Upper lobe of left lung (tissue), 6 donors: ENCODE data around the gene FNIP1. TPM values are rescaled to one million over a fixed set of nuclear protein-coding genes. Genes with fewer than 3 reads are reported as not detected.
"Not testable (repeated sequence)": the region's sequence is repeated elsewhere in the genome, so short reads cannot be mapped to it uniquely, and the experiment has no call there.

ENCODE experiments used
- ATAC-seq, 2 donors: fragments of 200-7000 bp; cut with Tn5 transposase; one replicate each; pipeline ENCODE4 v1.9.1; 2022; ENCODE audit warnings: mild to moderate bottlenecking in 2 of 2, moderate library complexity in 2 of 2; ENCODE audit not compliant: low FRiP score in 2 of 2
- DNase-seq, 2 donors: peaks; one replicate each; pipeline ENCODE4 v3.0.0-alpha.2; 2019 to 2020
- H3K27ac ChIP-seq, 4 donors: fragments of 200-600 bp; sonication (generic); one replicate each; pipeline ENCODE4 v1.5.1; 2016 to 2019
- H3K27me3 ChIP-seq, 4 donors: fragments of 200-600 bp; sonication (generic); one replicate each; pipeline ENCODE4 v1.5.1; 2017 to 2019
- H3K36me3 ChIP-seq, 4 donors: fragments of 200-600 bp; sonication (generic); one replicate each; pipeline ENCODE4 v1.5.1; 2016 to 2019
- H3K4me1 ChIP-seq, 4 donors: fragments of 200-600 bp; sonication (generic); one replicate each; pipeline ENCODE4 v1.5.1; 2018 to 2019
- H3K4me3 ChIP-seq, 4 donors: fragments of 200-600 bp; sonication (generic); one replicate each; pipeline ENCODE4 v1.5.1; 2017 to 2019; ENCODE audit warnings: mild to moderate bottlenecking in 2 of 4, moderate library complexity in 1 of 4
- H3K9me3 ChIP-seq, 4 donors: fragments of 200-600 bp; sonication (generic); one replicate each; pipeline ENCODE4 v1.5.1; 2018 to 2019
- CTCF ChIP-seq, 6 experiments: fragments of 450-650 bp in 4 of 6; fragments of 200-600 bp in 2 of 6; sonication (generic) in 2 of 6; IDR thresholded peaks; one replicate each; pipeline ENCODE4 v1.5.1; 2016 to 2019; ENCODE audit warnings: antibody characterized with exemption in 6 of 6
- EP300 ChIP-seq, 4 donors: sonication (generic); formaldehyde crosslinking; IDR thresholded peaks; one replicate each; pipeline ENCODE4 v1.5.1; 2017; ENCODE audit warnings: antibody characterized with exemption in 4 of 4, control low read depth in 2 of 4
- POLR2A ChIP-seq, 4 donors: fragments of 450-650 bp; IDR thresholded peaks; one replicate each; pipeline ENCODE4 v1.5.1; 2016 to 2017; ENCODE audit warnings: antibody characterized with exemption in 4 of 4, mild to moderate bottlenecking in 2 of 4
- POLR2AphosphoS5 ChIP-seq, 2 donors: sonication (generic); formaldehyde crosslinking; IDR thresholded peaks; one replicate each; pipeline ENCODE4 v1.5.1; 2017; ENCODE audit warnings: antibody characterized with exemption in 2 of 2
- WGBS, 2 donors: methylation state at CpG; one replicate each; pipeline ENCODE4 v1.1.5; 2017 to 2018; 5-methylcytosine and 5-hydroxymethylcytosine counted together
- total RNA-seq, 6 donors: library from RNA; depleted of rRNA in 4 of 6; stranded (reverse); fragments of >200 nt in 4 of 6; gene quantifications; one replicate each; pipeline versions ENCODE4 v1.1.0 to v1.2.1, GENCODE V29; 2016 to 2021
- donor health status: DM: no; HTN: no; CAD: no; lungs with moderate emphysema.
- donor health status: DM: no; HTN: yes; CAD: no; lungs with severe emphysema.

The FNIP1 gene
- total RNA-seq, 6 donors from 2014 or later, result 34.4 to 58.7 (median 42.3) TPM

- Histone ChIP-seq H3K27ac (no peak overlapping the region), H3K4me3 (no peak overlapping the region), H3K27me3 (no peaks in the 10 kb centered on the region), H3K36me3 (peaks cover 0 to 25% (median 4%) of the 10 kb centered on the region in 4 donors), H3K4me1 (no peaks in the 10 kb centered on the region), H3K9me3 (no peaks in the 10 kb centered on the region)
- DNase-seq (no peak), ATAC-seq (no peak)
- no peak for TF ChIP-seq POLR2A (IDR thresholded peaks at IDR 0.05)
- TF ChIP-seq CTCF (IDR thresholded peaks at IDR 0.05), result no peak
- no peak for TF ChIP-seq POLR2AphosphoS5 (IDR thresholded peaks at IDR 0.05)
- no peak for TF ChIP-seq EP300 (IDR thresholded peaks at IDR 0.05)
- 79 to 92% methylated on average over 1 of the region's 1 CpG for WGBS, 2 donors
Measured at GRCh38 chr5:131720714-131721113, 76.1 kb downstream of the FNIP1 start.

- Histone ChIP-seq H3K27ac (no peak overlapping the region), H3K27me3 (no peaks in the 10 kb centered on the region), H3K9me3 (no peaks in the 10 kb centered on the region), H3K4me3 (no peak overlapping the region), H3K36me3 (peaks cover 0 to 36% (median 4%) of the 10 kb centered on the region in 4 donors), H3K4me1 (no peaks in the 10 kb centered on the region)
- WGBS, 2 donors, result 83 to 97% methylated on average over 1 of the region's 1 CpG
- DNase-seq, result no peak
- no peak for ATAC-seq
- TF ChIP-seq POLR2AphosphoS5 (IDR thresholded peaks at IDR 0.05) (no peak), POLR2A (IDR thresholded peaks at IDR 0.05) (no peak), CTCF (IDR thresholded peaks at IDR 0.05) (no peak), EP300 (IDR thresholded peaks at IDR 0.05) (no peak)
Measured at GRCh38 chr5:131719564-131719963, 77.3 kb downstream of the FNIP1 start.

GRCh38 chr5:131718487-131719014 lies 78.3 kb downstream of the FNIP1 start:
- peaks cover 0 to 36% (median 4%) of the 10 kb centered on the region in 4 donors for H3K36me3 ChIP-seq
- no peak overlapping the region for H3K4me3 ChIP-seq
- H3K27me3 ChIP-seq, result no peaks in the 10 kb centered on the region
- no peak for TF ChIP-seq POLR2A (IDR thresholded peaks at IDR 0.05)
- TF ChIP-seq CTCF (IDR thresholded peaks at IDR 0.05), result no peak
- no peak for TF ChIP-seq EP300 (IDR thresholded peaks at IDR 0.05)
- no peak for TF ChIP-seq POLR2AphosphoS5 (IDR thresholded peaks at IDR 0.05)
- H3K4me1 ChIP-seq, result no peaks in the 10 kb centered on the region
- no peak overlapping the region for H3K27ac ChIP-seq
- DNase-seq (no peak), ATAC-seq (no peak)
- 93 to 95% methylated on average over 5 of the region's 5 CpGs for WGBS, 2 donors
- no peaks in the 10 kb centered on the region for H3K9me3 ChIP-seq

GRCh38 chr5:131717164-131717563 lies 79.7 kb downstream of the FNIP1 start:
- ATAC-seq, H3K27ac ChIP-seq, H3K9me3 ChIP-seq, DNase-seq, H3K4me3 ChIP-seq, H3K4me1 ChIP-seq, H3K27me3 ChIP-seq: not testable (repeated sequence)
- 96 to 98% methylated on average over 3 of the region's 3 CpGs for WGBS, 2 donors
- peaks cover 0 to 36% (median 4%) of the 10 kb centered on the region in 4 donors for H3K36me3 ChIP-seq

GRCh38 chr5:131716650-131717049 lies 80.2 kb downstream of the FNIP1 start:
- DNase-seq, result no peak
- Histone ChIP-seq H3K4me3 (no peak overlapping the region), H3K27me3 (no peaks in the 10 kb centered on the region), H3K36me3 (peaks cover 0 to 36% (median 4%) of the 10 kb centered on the region in 4 donors), H3K27ac (no peak overlapping the region), H3K9me3 (no peaks in the 10 kb centered on the region), H3K4me1 (no peaks in the 10 kb centered on the region)
- TF ChIP-seq POLR2AphosphoS5 (IDR thresholded peaks at IDR 0.05) (no peak), CTCF (IDR thresholded peaks at IDR 0.05) (no peak), POLR2A (IDR thresholded peaks at IDR 0.05) (no peak), EP300 (IDR thresholded peaks at IDR 0.05) (no peak)
- ATAC-seq, result no peak
